Esophagus (tissue), 2 donors: ENCODE results near the gene DGKD. TPM values are rescaled to one million over a fixed set of nuclear protein-coding genes. Genes with fewer than 3 reads are reported as not detected.

Experiments used
- H3K27ac ChIP-seq, 2 donors: one replicate each; pipeline ENCODE4 v1.5.1; 2013; ENCODE audit warnings: low read depth in 2 of 2, mild to moderate bottlenecking in 2 of 2, inconsistent platforms in 1 of 2, low read length in 1 of 2, moderate library complexity in 1 of 2
- H3K27me3 ChIP-seq, 2 donors: one replicate each; pipeline ENCODE4 v1.6.1; 2013; ENCODE audit warnings: low read length in 2 of 2, control low read depth in 1 of 2, mild to moderate bottlenecking in 1 of 2; ENCODE audit not compliant: insufficient read depth in 2 of 2, control insufficient read depth in 1 of 2
- H3K36me3 ChIP-seq, 2 donors: one replicate each; pipeline ENCODE4 v1.6.1; 2013; ENCODE audit warnings: low read length in 1 of 2; ENCODE audit not compliant: control insufficient read depth in 2 of 2, insufficient read depth in 2 of 2
- H3K4me1 ChIP-seq, 2 donors: one replicate each; pipeline ENCODE4 v1.6.1; 2013; ENCODE audit warnings: low read length in 1 of 2; ENCODE audit not compliant: control insufficient read depth in 2 of 2, insufficient read depth in 2 of 2
- H3K4me3 ChIP-seq, 2 donors: one replicate each; pipeline ENCODE4 v1.5.1; 2013; ENCODE audit warnings: low read length in 2 of 2, mild to moderate bottlenecking in 2 of 2, low read depth in 1 of 2, moderate library complexity in 1 of 2
- H3K9me3 ChIP-seq, 2 donors: one replicate each; pipeline ENCODE4 v1.6.1; 2013; ENCODE audit warnings: mild to moderate bottlenecking in 2 of 2, low read depth in 1 of 2, low read length in 1 of 2, moderate library complexity in 1 of 2; ENCODE audit not compliant: control insufficient read depth in 2 of 2, insufficient read depth in 1 of 2
- WGBS, 2 donors: extraction: QIAGEN DNeasy Blood & Tissue Kit; methylation state at CpG; one replicate each; pipeline ENCODE4 v1.1.7; 2013; 5-methylcytosine and 5-hydroxymethylcytosine counted together
- polyA plus RNA-seq, 2 donors: library from polyadenylated mRNA; stranded (reverse); fragments of 200-250 nt; gene quantifications; one replicate each; pipeline ENCODE4 v1.2.3, GENCODE V29; 2013
- donor health status: healthy with polysubstance abuse.
- donor health status: Bipolar disorder and iron deficiency.

DGKD gene, protein sequence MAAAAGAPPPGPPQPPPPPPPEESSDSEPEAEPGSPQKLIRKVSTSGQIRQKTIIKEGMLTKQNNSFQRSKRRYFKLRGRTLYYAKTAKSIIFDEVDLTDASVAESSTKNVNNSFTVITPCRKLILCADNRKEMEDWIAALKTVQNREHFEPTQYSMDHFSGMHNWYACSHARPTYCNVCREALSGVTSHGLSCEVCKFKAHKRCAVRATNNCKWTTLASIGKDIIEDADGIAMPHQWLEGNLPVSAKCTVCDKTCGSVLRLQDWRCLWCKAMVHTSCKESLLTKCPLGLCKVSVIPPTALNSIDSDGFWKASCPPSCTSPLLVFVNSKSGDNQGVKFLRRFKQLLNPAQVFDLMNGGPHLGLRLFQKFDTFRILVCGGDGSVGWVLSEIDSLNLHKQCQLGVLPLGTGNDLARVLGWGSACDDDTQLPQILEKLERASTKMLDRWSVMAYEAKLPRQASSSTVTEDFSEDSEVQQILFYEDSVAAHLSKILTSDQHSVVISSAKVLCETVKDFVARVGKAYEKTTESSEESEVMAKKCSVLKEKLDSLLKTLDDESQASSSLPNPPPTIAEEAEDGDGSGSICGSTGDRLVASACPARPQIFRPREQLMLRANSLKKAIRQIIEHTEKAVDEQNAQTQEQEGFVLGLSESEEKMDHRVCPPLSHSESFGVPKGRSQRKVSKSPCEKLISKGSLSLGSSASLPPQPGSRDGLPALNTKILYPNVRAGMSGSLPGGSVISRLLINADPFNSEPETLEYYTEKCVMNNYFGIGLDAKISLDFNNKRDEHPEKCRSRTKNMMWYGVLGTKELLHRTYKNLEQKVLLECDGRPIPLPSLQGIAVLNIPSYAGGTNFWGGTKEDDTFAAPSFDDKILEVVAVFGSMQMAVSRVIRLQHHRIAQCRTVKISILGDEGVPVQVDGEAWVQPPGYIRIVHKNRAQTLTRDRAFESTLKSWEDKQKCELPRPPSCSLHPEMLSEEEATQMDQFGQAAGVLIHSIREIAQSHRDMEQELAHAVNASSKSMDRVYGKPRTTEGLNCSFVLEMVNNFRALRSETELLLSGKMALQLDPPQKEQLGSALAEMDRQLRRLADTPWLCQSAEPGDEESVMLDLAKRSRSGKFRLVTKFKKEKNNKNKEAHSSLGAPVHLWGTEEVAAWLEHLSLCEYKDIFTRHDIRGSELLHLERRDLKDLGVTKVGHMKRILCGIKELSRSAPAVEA
- polyA plus RNA-seq = 10 to 100 TPM in 1 of 2 donors, 1 to 10 TPM in 1; 3.3 to 15.4 TPM

DNA sequence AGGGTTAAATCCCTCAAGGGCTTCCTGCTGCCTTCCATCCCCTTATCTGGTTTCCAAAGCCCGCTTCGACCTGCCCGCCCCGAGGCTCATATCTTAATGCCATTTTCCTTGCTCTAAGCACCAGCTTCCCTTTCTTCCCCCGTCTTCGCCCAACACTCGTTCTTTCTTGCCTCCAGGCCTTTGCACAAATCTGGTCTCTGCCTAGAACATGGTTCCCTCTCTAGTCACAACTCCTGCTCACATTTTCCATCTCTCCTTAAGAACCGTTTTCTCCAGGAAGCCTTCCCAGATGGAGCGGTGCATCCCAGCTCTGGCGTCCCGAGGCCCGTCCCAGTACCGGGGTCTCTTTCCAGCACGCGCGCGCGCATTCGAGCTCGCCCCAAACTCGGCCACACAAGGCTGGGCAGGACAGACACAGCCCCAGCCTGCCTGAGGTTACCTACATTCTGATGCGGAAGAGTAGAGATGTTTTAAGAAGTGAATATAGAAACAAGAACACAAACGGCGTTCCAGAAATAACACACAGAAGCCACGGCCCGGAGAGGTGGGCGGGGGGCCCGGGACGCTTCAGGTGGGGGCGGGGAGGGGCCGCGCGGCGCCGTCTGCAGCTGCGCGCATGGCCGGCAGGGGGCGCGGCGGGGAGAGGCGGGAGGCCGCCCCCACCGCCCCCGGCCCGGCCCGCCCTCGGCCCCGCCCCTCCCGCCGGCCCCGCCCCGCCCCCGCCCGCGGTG is at the start of gene DGKD:
TSS of gene DGKD (plus strand) at position 726 of the 731 bp plus-strand sequence. CDS start 25 bp downstream, outside the sequence.
- WGBS, 2 donors = 3% methylated on average over 27 to 56 of the region's 56 CpGs
- Histone ChIP-seq H3K27me3 (no peaks in the 10 kb centered on the region), H3K27ac (peak within 1 kb of the TSS; percentile 47 to 74), H3K4me1 (peaks cover 0 to 5% of the 10 kb centered on the region in 2 donors), H3K36me3 (no peaks in the 10 kb centered on the region), H3K9me3 (peaks cover 0 to 2% of the 10 kb centered on the region in 2 donors), H3K4me3 (peak within 1 kb of the TSS; percentile 63 to 98)

DNA sequence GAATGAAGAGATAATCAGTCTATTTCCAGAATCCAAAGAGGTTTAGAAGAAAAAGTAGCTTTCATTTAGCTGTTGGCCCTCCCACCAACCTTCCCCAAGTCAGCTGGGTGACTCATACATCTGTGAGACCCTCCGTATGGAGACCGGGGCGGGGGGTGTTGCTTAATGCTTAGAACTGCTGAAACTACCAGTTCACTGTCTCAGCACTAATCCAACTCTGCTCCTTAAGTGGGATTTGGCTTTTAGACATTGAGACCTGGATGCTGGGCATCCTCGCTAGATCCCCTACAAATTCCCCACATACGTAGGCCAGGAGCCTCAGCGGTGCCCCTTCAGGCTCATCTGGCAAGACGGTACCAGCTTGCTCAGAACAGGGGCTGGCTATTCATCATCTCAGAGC is 46.7 kb upstream of the DGKD start, which contains the start of gene SAG:
TSS of gene SAG (plus strand) at position 252 of the 400 bp plus-strand sequence. CDS start 1,374 bp downstream, outside the sequence.
- no peaks in the 10 kb centered on the region for H3K4me1 ChIP-seq
- 82% methylated on average over 7 of the region's 7 CpGs for WGBS, 2 donors
- no peaks in the 10 kb centered on the region for H3K27me3 ChIP-seq
- H3K27ac ChIP-seq = no peak within 1 kb of the TSS
- H3K36me3 ChIP-seq = no peaks in the 10 kb centered on the region
- no peak within 1 kb of the TSS for H3K4me3 ChIP-seq
- no peaks in the 10 kb centered on the region for H3K9me3 ChIP-seq

DNA sequence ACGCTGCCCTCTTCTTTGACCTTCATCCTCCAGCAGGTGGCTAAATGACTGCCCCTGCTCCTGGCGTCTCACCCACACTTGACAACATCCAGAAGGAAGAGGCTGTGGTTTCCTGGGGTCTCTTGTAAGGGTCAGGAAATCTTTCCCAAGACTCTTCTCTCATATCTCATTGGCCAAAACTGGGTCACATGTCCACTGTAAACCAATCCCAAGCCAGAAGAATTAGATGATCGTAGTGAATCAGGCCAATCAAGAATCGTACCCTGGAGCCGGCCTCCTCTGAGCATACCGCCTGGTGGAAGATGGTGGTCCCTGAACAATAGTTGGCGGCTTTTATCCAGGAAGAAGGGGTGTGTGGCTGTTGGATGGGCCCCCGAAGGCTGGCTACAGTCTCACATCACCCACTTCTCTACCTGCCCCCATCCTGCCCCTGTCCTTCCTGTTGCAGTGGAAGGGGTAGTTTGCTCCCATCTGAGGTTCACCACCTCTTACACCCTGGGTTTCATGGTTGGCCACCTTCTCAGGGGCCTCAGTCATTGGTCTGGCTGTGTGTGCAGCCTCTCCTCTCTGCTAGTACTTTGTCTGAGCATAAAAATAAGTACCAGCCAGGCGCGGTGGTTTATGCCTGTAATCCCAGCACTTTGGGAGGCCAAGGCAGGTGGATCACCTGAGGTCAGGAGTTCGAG is 42.9 kb upstream of the DGKD start:
- no peaks in the 10 kb centered on the region for H3K36me3 ChIP-seq
- no peaks in the 10 kb centered on the region for H3K9me3 ChIP-seq
- H3K27ac ChIP-seq = no peak overlapping the region
- H3K4me1 ChIP-seq = no peaks in the 10 kb centered on the region
- no peak overlapping the region for H3K4me3 ChIP-seq
- H3K27me3 ChIP-seq = no peaks in the 10 kb centered on the region
- WGBS, 2 donors = 84 to 90% methylated on average over 11 of the region's 11 CpGs

GRCh38 chr2:233312874-233313273 is 41.4 kb upstream of the DGKD start:
- H3K27ac ChIP-seq = no peak overlapping the region
- H3K4me1 ChIP-seq = no peaks in the 10 kb centered on the region
- H3K27me3 ChIP-seq = no peaks in the 10 kb centered on the region
- H3K9me3 ChIP-seq = no peaks in the 10 kb centered on the region
- WGBS, 2 donors = 69 to 72% methylated on average over 8 of the region's 8 CpGs
- H3K4me3 ChIP-seq = no peak overlapping the region
- H3K36me3 ChIP-seq = no peaks in the 10 kb centered on the region

GRCh38 chr2:233314180-233314925 is 39.9 kb upstream of the DGKD start:
- WGBS, 2 donors = 91 to 92% methylated on average over 20 of the region's 20 CpGs
- no peaks in the 10 kb centered on the region for H3K36me3 ChIP-seq
- no peaks in the 10 kb centered on the region for H3K4me1 ChIP-seq
- no peaks in the 10 kb centered on the region for H3K9me3 ChIP-seq
- no peak overlapping the region for H3K27ac ChIP-seq
- H3K27me3 ChIP-seq = no peaks in the 10 kb centered on the region
- H3K4me3 ChIP-seq = no peak overlapping the region

GRCh38 chr2:233317196-233317943 is 36.9 kb upstream of the DGKD start:
- 74 to 76% methylated on average over 7 of the region's 7 CpGs for WGBS, 2 donors
- Histone ChIP-seq H3K9me3 (no peaks in the 10 kb centered on the region), H3K4me3 (no peak overlapping the region), H3K4me1 (no peaks in the 10 kb centered on the region), H3K27ac (no peak overlapping the region), H3K27me3 (no peaks in the 10 kb centered on the region), H3K36me3 (no peaks in the 10 kb centered on the region)

DNA sequence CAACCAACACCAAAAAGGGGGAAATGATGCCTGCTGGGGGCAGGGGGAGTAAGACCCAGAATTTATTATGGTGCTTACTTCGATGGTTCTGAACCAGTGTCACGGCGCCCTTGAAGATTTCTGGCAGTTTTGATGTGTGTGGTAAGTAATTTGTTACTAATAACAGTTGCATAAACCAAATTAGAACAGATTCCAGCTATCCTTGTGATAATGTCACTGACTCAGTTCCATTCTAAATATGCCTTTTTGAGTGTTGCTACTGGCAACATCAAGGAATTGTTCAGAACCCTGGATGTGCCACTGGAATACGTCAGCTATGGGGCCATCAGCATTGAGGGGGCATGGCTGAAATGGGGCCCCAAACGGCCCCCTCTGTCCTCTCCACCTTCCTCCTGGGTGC is 35.0 kb upstream of the DGKD start:
- H3K9me3 ChIP-seq = no peaks in the 10 kb centered on the region
- H3K4me3 ChIP-seq = no peak overlapping the region
- 75 to 80% methylated on average over 5 of the region's 5 CpGs for WGBS, 2 donors
- no peak overlapping the region for H3K27ac ChIP-seq
- no peaks in the 10 kb centered on the region for H3K36me3 ChIP-seq
- no peaks in the 10 kb centered on the region for H3K27me3 ChIP-seq
- H3K4me1 ChIP-seq = no peaks in the 10 kb centered on the region

- Histone ChIP-seq H3K27me3 (no peaks in the 10 kb centered on the region), H3K27ac (no peak overlapping the region), H3K36me3 (no peaks in the 10 kb centered on the region), H3K9me3 (no peaks in the 10 kb centered on the region), H3K4me3 (no peak overlapping the region), H3K4me1 (no peaks in the 10 kb centered on the region)
- 93% methylated on average over 17 of the region's 17 CpGs for whole genome bisulfite sequencing, 2 donors
Observed at GRCh38 chr2:233320470-233320869, 33.8 kb upstream of the DGKD start.
